Activated CD4-positive, alpha-beta T cell treated with anti-CD3 and anti-CD28 coated beads, Interleukin-2, amount 10 ng/mL, durations not matched to agents 7 days and 5 days (primary cell): Measurements from ENCODE around the gene ARL13B. TPM values are rescaled to one million over a fixed set of nuclear protein-coding genes. Genes with fewer than 3 reads are reported as not detected.

Experiments
- CTCF ChIA-PET: fragments of 350-600 bp; sonication (Branson Sonifier 250); formaldehyde crosslinking; loops from one replicate; lab custom pipeline; 2021; ENCODE audit warnings: antibody characterized with exemption; lab: Charles Lee
- POLR2A ChIA-PET: fragments of 350-600 bp; sonication (Branson Sonifier 250); formaldehyde crosslinking; loops from one replicate; lab custom pipeline; 2021; ENCODE audit warnings: antibody characterized with exemption; lab: Charles Lee
- DNase-seq: peaks from one replicate; pipeline ENCODE4 v3.0.0-alpha.2; 2020
- H3K27ac Mint-ChIP-seq: one replicate; pipeline ENCODE4 v1.8.0; 2021; ENCODE audit warnings: mild to moderate bottlenecking, moderate library complexity, mixed read lengths
- H3K27me3 Mint-ChIP-seq: one replicate; pipeline ENCODE4 v1.8.0; 2021; ENCODE audit warnings: mixed read lengths
- H3K36me3 Mint-ChIP-seq: one replicate; pipeline ENCODE4 v1.8.0; 2021; ENCODE audit warnings: low read depth, mixed read lengths
- H3K4me1 Mint-ChIP-seq: one replicate; pipeline ENCODE4 v1.8.0; 2021; ENCODE audit warnings: mixed read lengths
- H3K4me3 Mint-ChIP-seq: one replicate; pipeline ENCODE4 v1.8.0; 2021; ENCODE audit warnings: mild to moderate bottlenecking, moderate library complexity, mixed read lengths
- H3K9me3 Mint-ChIP-seq: one replicate; pipeline ENCODE4 v1.8.0; 2021; ENCODE audit warnings: mixed read lengths
- total RNA-seq, 2 experiments: library from RNA; stranded (reverse); gene quantifications; one replicate each; pipeline ENCODE4 v1.2.3, GENCODE V29; 2021

Gene ARL13B
- total RNA-seq, 2 experiments from 2014 or later: 5.8 to 7.9 TPM

GRCh38 chr3:94008253-94008652 is 28.3 kb downstream of the ARL13B start:
- no peak overlapping the region for H3K4me3 Mint-ChIP-seq
- H3K36me3 Mint-ChIP-seq: peaks cover 8% of the 10 kb centered on the region
- no peaks in the 10 kb centered on the region for H3K27me3 Mint-ChIP-seq
- ChIA-PET POLR2A (no interaction called here), CTCF (no interaction called here)
- H3K4me1 Mint-ChIP-seq: peaks cover 20% of the 10 kb centered on the region
- no peak overlapping the region for H3K27ac Mint-ChIP-seq
- H3K9me3 Mint-ChIP-seq: no peaks in the 10 kb centered on the region
- DNase-seq: no peak

GRCh38 chr3:94009608-94010007 is 29.7 kb downstream of the ARL13B start:
- ChIA-PET CTCF (interaction anchor here (1.8 kb wide), 1 partner anchor 38 kb away, joined by 3 read pairs; no protein-coding TSS in a partner anchor), POLR2A (no interaction called here)
- H3K9me3 Mint-ChIP-seq: peaks cover under 1% of the 10 kb centered on the region
- H3K4me3 Mint-ChIP-seq: no peak overlapping the region
- H3K27me3 Mint-ChIP-seq: no peaks in the 10 kb centered on the region
- no peak overlapping the region for H3K27ac Mint-ChIP-seq
- DNase-seq: no peak
- peaks cover 9% of the 10 kb centered on the region for H3K36me3 Mint-ChIP-seq
- H3K4me1 Mint-ChIP-seq: peaks cover 18% of the 10 kb centered on the region

DNA sequence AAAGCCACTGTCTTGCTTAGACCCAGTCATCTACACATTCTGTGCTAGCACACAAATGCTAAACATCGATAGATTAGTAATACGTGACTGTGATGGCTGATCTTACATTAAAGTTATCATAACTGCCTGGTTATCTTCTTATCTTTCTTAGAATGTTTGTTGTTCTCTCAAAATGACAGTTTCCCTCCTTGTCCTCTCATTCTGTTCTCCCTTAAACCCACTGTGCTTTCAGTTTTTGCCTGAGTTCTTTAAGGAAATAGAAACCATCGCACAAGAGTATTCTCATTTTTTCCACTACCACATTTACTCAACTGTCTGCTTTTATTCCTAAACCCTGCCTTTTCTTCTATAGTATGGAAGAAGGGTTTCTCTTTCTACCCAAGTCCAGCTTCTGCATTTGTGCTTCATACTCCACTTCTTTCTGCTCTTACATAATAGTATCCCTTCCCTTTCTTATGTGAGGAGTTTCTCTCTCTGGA is 31.3 kb downstream of the ARL13B start:
- Mint-ChIP-seq H3K4me1 (peaks cover 24% of the 10 kb centered on the region), H3K36me3 (peaks cover 14% of the 10 kb centered on the region), H3K27me3 (no peaks in the 10 kb centered on the region), H3K27ac (peak overlapping the region; percentile 59), H3K9me3 (peaks cover 4% of the 10 kb centered on the region), H3K4me3 (peak overlapping the region; percentile 22)
- no peak for DNase-seq
- POLR2A ChIA-PET: no interaction called here
- CTCF ChIA-PET: interaction anchor here (1.3 to 1.8 kb wide), 2 partner anchors 36 to 52 kb away, joined by 3 read pairs; partner anchors contain the start of genes DHFR2 and NSUN3

DNA sequence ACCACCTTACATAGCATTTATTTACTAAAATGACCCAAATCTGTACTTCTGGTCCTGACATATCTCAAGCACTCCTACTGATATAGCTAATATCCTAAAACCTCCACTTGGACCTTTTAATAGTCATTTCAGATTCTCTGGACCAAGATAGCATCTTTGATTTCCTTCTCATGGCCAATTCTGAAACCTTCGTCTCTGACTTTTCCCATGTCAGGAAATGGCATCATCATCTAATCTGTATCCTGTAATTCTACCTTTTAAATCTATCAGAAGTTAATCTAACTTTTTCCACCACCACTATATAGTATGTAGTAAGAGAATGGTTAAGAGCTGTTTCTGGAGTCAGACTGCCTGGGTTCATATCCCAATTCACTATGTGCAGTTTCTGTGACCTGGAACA is 32.2 kb downstream of the ARL13B start:
- H3K27me3 Mint-ChIP-seq: no peaks in the 10 kb centered on the region
- POLR2A ChIA-PET: no interaction called here
- peaks cover 4% of the 10 kb centered on the region for H3K9me3 Mint-ChIP-seq
- DNase-seq: no peak
- CTCF ChIA-PET: interaction anchor here (1.1 kb wide), 1 partner anchor 51 kb away, joined by 3 read pairs; the partner anchor contains the start of genes DHFR2 and NSUN3
- peaks cover 24% of the 10 kb centered on the region for H3K4me1 Mint-ChIP-seq
- no peak overlapping the region for H3K4me3 Mint-ChIP-seq
- peaks cover 13% of the 10 kb centered on the region for H3K36me3 Mint-ChIP-seq
- H3K27ac Mint-ChIP-seq: no peak overlapping the region

DNA sequence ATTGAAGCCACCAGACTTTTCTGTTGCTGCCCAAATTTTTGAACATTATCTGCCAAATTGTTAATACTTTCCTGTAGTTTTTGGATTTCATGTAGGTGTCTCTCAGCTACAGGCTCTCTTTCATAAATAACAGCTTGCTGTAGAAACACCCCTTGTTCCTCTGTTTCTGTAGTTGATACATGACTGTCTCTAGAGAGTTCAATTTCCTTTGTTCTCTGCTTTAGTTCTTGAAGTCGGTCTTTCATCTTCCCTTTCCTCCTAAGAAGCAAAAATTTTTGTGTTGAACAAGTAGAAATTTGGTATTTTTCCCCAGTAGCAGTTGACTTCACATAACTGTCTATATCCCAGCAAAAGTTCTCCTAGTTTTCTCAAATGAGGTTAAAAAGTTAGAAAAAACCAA is 35.1 kb downstream of the ARL13B start:
- H3K4me1 Mint-ChIP-seq: peaks cover 24% of the 10 kb centered on the region
- H3K27me3 Mint-ChIP-seq: no peaks in the 10 kb centered on the region
- DNase-seq: no peak
- ChIA-PET CTCF (interaction anchor here (1.3 kb wide), 1 partner anchor 34 kb away, joined by 3 read pairs; no protein-coding TSS in a partner anchor), POLR2A (no interaction called here)
- no peak overlapping the region for H3K4me3 Mint-ChIP-seq
- H3K36me3 Mint-ChIP-seq: peaks cover 16% of the 10 kb centered on the region
- H3K9me3 Mint-ChIP-seq: peaks cover 4% of the 10 kb centered on the region
- H3K27ac Mint-ChIP-seq: no peak overlapping the region

DNA sequence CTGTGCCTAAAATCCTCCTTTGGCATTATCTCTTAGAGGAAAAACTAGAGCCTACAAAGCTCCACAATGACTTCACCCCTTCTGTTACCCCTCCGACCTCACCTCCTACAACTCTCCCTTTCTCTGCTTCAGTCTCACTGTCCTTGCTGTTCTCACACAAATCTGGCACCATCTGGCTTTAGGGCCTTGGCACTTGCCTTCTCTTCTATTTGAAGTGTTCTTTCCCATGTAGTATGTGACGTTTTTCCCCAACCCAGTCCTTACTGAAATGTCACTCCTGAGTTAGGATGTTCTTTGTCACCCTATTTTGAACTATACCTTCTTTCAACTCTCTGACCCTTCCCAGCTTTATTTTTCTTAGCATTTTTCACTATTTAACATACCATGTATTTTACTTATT is 39.7 kb downstream of the ARL13B start:
- H3K4me3 Mint-ChIP-seq: no peak overlapping the region
- ChIA-PET CTCF (no interaction called here), POLR2A (interaction anchor here (0.7 kb wide), 1 partner anchor 82 kb away, joined by 5 read pairs; no protein-coding TSS in a partner anchor)
- H3K27me3 Mint-ChIP-seq: no peaks in the 10 kb centered on the region
- peaks cover 6% of the 10 kb centered on the region for H3K4me1 Mint-ChIP-seq
- no peak for DNase-seq
- H3K27ac Mint-ChIP-seq: no peak overlapping the region
- peaks cover 4% of the 10 kb centered on the region for H3K9me3 Mint-ChIP-seq
- peaks cover 9% of the 10 kb centered on the region for H3K36me3 Mint-ChIP-seq

GRCh38 chr3:94020293-94020692 is 40.3 kb downstream of the ARL13B start:
- Mint-ChIP-seq H3K9me3 (no peaks in the 10 kb centered on the region), H3K36me3 (peaks cover 3% of the 10 kb centered on the region), H3K4me1 (no peaks in the 10 kb centered on the region), H3K4me3 (no peak overlapping the region), H3K27ac (no peak overlapping the region), H3K27me3 (no peaks in the 10 kb centered on the region)
- CTCF ChIA-PET: no interaction called here
- POLR2A ChIA-PET: no interaction called here
- no peak for DNase-seq

- Mint-ChIP-seq H3K9me3 (no peaks in the 10 kb centered on the region), H3K27ac (no peak overlapping the region), H3K4me1 (no peaks in the 10 kb centered on the region), H3K36me3 (peaks cover 2% of the 10 kb centered on the region), H3K27me3 (no peaks in the 10 kb centered on the region), H3K4me3 (no peak overlapping the region)
- POLR2A ChIA-PET: no interaction called here
- no peak for DNase-seq
- CTCF ChIA-PET: interaction anchor here (0.6 kb wide), 1 partner anchor 20 kb away, joined by 3 read pairs; no protein-coding TSS in a partner anchor
Observed at GRCh38 chr3:94024385-94024784, 44.4 kb downstream of the ARL13B start.

DNA sequence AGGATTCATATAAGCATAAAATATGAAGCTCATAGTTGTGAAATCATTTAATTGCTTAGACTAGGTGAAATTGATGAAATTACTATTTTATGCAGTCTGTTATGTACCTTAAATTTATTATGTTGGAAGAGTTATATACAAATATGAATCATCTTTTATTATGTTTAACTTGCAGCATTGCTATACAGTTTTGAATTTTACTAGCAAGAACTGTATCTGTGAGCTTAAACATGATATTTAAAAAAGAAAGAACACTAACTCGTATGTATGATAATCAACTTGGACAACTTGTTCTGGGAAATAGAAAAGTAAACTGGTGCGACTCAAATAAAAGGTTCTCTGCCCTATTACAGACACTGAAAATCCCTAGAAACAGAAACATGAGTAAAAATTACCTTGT is 46.7 kb downstream of the ARL13B start:
- POLR2A ChIA-PET: no interaction called here
- DNase-seq: no peak

DNA sequence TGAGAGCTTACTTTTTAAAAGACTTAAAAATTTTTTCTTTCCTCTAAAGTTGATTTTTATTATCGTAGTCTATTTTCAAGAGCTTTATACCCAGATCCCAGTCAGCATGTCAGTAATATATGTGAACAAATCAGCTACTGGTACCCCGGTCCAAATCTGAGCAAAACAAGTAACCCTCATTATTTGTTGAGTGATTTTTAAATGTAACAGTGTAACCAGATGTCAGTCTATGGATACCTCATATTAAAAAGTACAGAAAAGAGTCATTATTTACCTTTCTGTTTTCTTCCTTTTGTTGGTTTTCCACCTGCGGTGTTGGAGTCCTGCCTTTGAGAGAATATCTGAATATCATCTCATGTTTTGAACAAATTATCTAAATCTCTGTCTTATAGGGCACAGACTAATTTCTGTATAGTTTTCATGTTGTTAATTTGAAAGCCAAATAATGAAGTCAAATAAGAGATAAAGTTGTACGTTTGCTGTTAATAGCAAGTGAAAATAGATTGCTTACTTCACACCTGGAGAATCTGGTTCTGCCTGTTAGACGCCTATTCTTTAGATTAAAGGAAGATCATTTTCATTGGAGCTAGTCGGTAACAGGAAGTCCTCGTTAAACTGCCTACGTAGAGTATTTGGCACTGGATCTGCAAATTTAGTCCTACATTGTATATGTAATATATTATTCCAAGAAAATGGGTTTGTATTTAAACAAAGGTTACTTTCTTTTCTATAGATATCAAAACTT is 48.3 kb downstream of the ARL13B start, which contains the start of gene STX19:
Gene STX19 (minus strand): TSS at position 505 of the 745 bp plus-strand sequence. CDS start 13,328 bp downstream, outside the sequence.
- CTCF ChIA-PET: interaction anchor here (0.8 kb wide), 1 partner anchor 34 kb away, joined by 3 read pairs; no protein-coding TSS in a partner anchor

More for the DNA sequence above, 46.7 kb downstream of the ARL13B start:
- H3K36me3 Mint-ChIP-seq: no peaks in the 10 kb centered on the region
- no peaks in the 10 kb centered on the region for H3K27me3 Mint-ChIP-seq
- CTCF ChIA-PET: interaction anchor here (1.2 kb wide), 1 partner anchor 9 kb away, joined by 3 read pairs; no protein-coding TSS in a partner anchor
- no peaks in the 10 kb centered on the region for H3K4me1 Mint-ChIP-seq
- H3K27ac Mint-ChIP-seq: no peak overlapping the region
- no peaks in the 10 kb centered on the region for H3K9me3 Mint-ChIP-seq
- H3K4me3 Mint-ChIP-seq: no peak overlapping the region

DNA sequence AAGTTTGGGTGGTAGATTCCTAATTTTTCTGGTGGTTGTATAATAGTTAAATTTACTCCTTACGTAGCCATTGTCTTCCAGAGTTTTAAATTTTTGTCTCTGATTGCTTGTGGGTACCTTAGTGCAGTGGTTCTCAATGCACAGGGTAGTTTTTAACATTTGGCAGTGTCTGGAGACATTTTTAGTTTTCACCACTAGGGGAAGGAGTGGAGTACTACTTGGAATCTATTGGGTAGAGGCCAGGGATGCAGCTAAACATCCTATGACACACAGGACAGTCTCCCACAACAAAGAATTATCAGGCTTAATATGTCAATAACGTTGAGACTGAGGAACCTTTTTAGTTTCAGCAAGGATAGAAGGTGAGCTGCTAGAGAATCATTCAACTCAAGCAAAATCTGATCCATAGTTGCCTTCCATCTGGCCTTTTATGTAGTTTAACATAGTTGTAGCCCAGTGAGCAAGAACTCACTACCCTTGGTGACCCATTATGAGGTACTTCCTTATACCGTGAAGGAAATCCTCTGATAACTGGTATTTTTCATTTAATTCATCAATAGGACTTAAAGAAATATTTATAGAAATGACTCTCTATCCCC is 57.1 kb downstream of the ARL13B start:
- no peaks in the 10 kb centered on the region for H3K9me3 Mint-ChIP-seq
- peaks cover 2% of the 10 kb centered on the region for H3K36me3 Mint-ChIP-seq
- no peak overlapping the region for H3K4me3 Mint-ChIP-seq
- CTCF ChIA-PET: interaction anchor here (0.6 to 1.8 kb wide), 2 partner anchors 25 to 32 kb away, joined by 3 to 6 read pairs; partner anchors contain the start of genes DHFR2 and NSUN3
- no peaks in the 10 kb centered on the region for H3K27me3 Mint-ChIP-seq
- POLR2A ChIA-PET: no interaction called here
- H3K4me1 Mint-ChIP-seq: no peaks in the 10 kb centered on the region
- no peak for DNase-seq
- no peak overlapping the region for H3K27ac Mint-ChIP-seq

More for the DNA sequence above, 48.3 kb downstream of the ARL13B start, which contains the start of gene STX19:
- DNase-seq: no peak
- no peaks in the 10 kb centered on the region for H3K4me1 Mint-ChIP-seq
- H3K9me3 Mint-ChIP-seq: no peaks in the 10 kb centered on the region
- no peak within 1 kb of the TSS for H3K27ac Mint-ChIP-seq
- no peaks in the 10 kb centered on the region for H3K27me3 Mint-ChIP-seq
- H3K4me3 Mint-ChIP-seq: no peak within 1 kb of the TSS
- POLR2A ChIA-PET: no interaction called here
- H3K36me3 Mint-ChIP-seq: no peaks in the 10 kb centered on the region

DNA sequence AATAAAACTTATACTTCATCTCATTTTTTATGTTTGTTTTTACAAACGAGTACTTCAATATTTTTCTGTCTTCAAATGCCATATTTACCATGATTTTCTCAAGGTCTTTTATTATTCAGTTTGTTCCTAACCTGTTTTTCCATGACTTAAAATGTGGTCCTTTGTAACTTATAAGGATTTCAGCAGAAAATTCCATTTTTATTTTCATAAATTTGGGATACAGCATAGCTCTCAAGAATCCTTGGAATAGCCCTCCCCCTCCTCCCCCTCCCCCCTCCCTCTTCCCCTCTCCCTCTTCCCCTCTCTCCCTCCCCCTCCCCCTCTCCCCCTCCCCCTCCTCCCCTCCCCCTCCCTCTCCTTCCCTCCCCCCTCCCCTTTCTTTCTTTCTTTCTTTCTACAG is 63.3 kb downstream of the ARL13B start:
- POLR2A ChIA-PET: no interaction called here
- Mint-ChIP-seq H3K4me3 (no peak overlapping the region), H3K27me3 (no peaks in the 10 kb centered on the region), H3K27ac (peak overlapping the region; percentile 62), H3K4me1 (no peaks in the 10 kb centered on the region), H3K9me3 (no peaks in the 10 kb centered on the region), H3K36me3 (peaks cover 13% of the 10 kb centered on the region)
- no peak for DNase-seq
- CTCF ChIA-PET: no interaction called here
